Measurements from ENCODE around the gene AP2S1. TPM values are rescaled to one million over a fixed set of nuclear protein-coding genes. Genes with fewer than 3 reads are reported as not detected.

The AP2S1 gene
- total and polyA plus RNA-seq, 4 experiments from 2014 or later: 40.7 to 67.6 (median 52.3) TPM

- no peaks in the 10 kb centered on the region for H3K9me3 Mint-ChIP-seq
- H3K4me1 Mint-ChIP-seq: peaks cover 6 to 26% (median 19%) of the 10 kb centered on the region in 4 donors
- no peak overlapping the region for H3K4me3 Mint-ChIP-seq
- CTCF ChIA-PET (ENCODE audit: partially characterized antibody): interaction anchor here (1.4 to 3.1 kb wide), 3 partner anchors 126 to 152 kb away, joined by 3 to 15 read pairs (median 11); no protein-coding TSS in a partner anchor
- H3K4me3 ChIP-seq (ENCODE audit: low read length in 2 of 2): peak overlapping the region; percentile 68 to 71
- H3K27me3 Mint-ChIP-seq: no peaks in the 10 kb centered on the region
- peaks cover 5% of the 10 kb centered on the region in 2 donors for H3K36me3 Mint-ChIP-seq
- H3K36me3 ChIP-seq (ENCODE audit: insufficient read depth, low read length): no peaks in the 10 kb centered on the region
- H3K27ac ChIP-seq (ENCODE audit: low read depth, low read length): peak overlapping the region; percentile 49
- no peaks in the 10 kb centered on the region for H3K27me3 ChIP-seq (ENCODE audit: insufficient read depth, low read length)
- DNase-seq: peak in 1 of 5 donors; percentile 10
- POLR2A ChIA-PET (ENCODE audit: partially characterized antibody): interaction anchor here (0.6 to 4.0 kb wide), 15 partner anchors 10 to 164 kb away, joined by 3 to 36 read pairs (median 4); partner anchors contain the start of gene AP2S1
- no peak overlapping the region for H3K27ac Mint-ChIP-seq
- no peaks in the 10 kb centered on the region for H3K9me3 ChIP-seq (ENCODE audit: control insufficient read depth in 1 of 2, low read length in 2 of 2)
- intact Hi-C loops (cut with micrococcal nuclease): loop anchor here (5.0 kb wide), 2 partner anchors 75 to 380 kb away; no protein-coding TSS in a partner anchor
- H3K4me1 ChIP-seq (ENCODE audit: insufficient read depth, low read length): peaks cover 65% of the 10 kb centered on the region
These were observed 11.3 kb upstream of the AP2S1 start for GRCh38 chr19:46861691-46862502.

GRCh38 chr19:46860846-46861690, 10.4 kb upstream of the AP2S1 start, which contains the start of gene ARHGAP35:
Gene ARHGAP35 (plus strand): TSS chr19:46860997. CDS start chr19:46918676, 57,679 bp downstream.
- CTCF ChIA-PET (ENCODE audit: partially characterized antibody): interaction anchor here (1.4 to 3.1 kb wide), 3 partner anchors 127 to 153 kb away, joined by 3 to 15 read pairs (median 11); no protein-coding TSS in a partner anchor

GRCh38 chr19:46860125-46860845, 9.6 kb upstream of the AP2S1 start:
- peak overlapping the region; percentile 79 for H3K27ac ChIP-seq (ENCODE audit: low read depth, low read length)
- H3K27me3 ChIP-seq (ENCODE audit: insufficient read depth, low read length): no peaks in the 10 kb centered on the region
- no peaks in the 10 kb centered on the region for H3K36me3 ChIP-seq (ENCODE audit: insufficient read depth, low read length)
- Mint-ChIP-seq H3K36me3 (peaks cover 3 to 5% of the 10 kb centered on the region in 2 donors), H3K4me3 (peak overlapping the region; percentile 91 to 98 (median 95)), H3K27me3 (no peaks in the 10 kb centered on the region), H3K9me3 (no peaks in the 10 kb centered on the region), H3K27ac (peak overlapping the region; percentile 94 to 99 (median 97)), H3K4me1 (peaks cover 19 to 22% (median 19%) of the 10 kb centered on the region in 4 donors)
- no peaks in the 10 kb centered on the region for H3K9me3 ChIP-seq (ENCODE audit: control insufficient read depth in 1 of 2, low read length in 2 of 2)
- CTCF ChIA-PET (ENCODE audit: partially characterized antibody): interaction anchor here (1.9 to 3.1 kb wide), 2 partner anchors 131 to 153 kb away, joined by 11 to 15 read pairs; no protein-coding TSS in a partner anchor
- POLR2A ChIA-PET (ENCODE audit: partially characterized antibody): interaction anchor here (0.5 to 4.0 kb wide), 16 partner anchors 64 to 259 kb away, joined by 3 to 36 read pairs (median 4); partner anchors contain the start of gene ZC3H4
- H3K4me3 ChIP-seq (ENCODE audit: low read length in 2 of 2): peak overlapping the region; percentile 42 to 78
- peaks cover 62% of the 10 kb centered on the region for H3K4me1 ChIP-seq (ENCODE audit: insufficient read depth, low read length)
- intact Hi-C loops (cut with micrococcal nuclease): loop anchor here (1.0 to 5.0 kb wide), 6 partner anchors 9 to 382 kb away; partner anchors contain the start of gene ZC3H4
- DNase-seq: peak; percentile 93 to 96 (median 94)

More at GRCh38 chr19:46860846-46861690, 10.4 kb upstream of the AP2S1 start, which contains the start of gene ARHGAP35:
- Mint-ChIP-seq H3K9me3 (no peaks in the 10 kb centered on the region), H3K27me3 (no peaks in the 10 kb centered on the region), H3K4me1 (peaks cover 14 to 23% (median 21%) of the 10 kb centered on the region in 4 donors), H3K4me3 (peak within 1 kb of the TSS; percentile 91 to 98 (median 95)), H3K36me3 (peaks cover 5% of the 10 kb centered on the region in 2 donors), H3K27ac (peak within 1 kb of the TSS; percentile 94 to 99 (median 97))
- H3K36me3 ChIP-seq (ENCODE audit: insufficient read depth, low read length): no peaks in the 10 kb centered on the region
- no peaks in the 10 kb centered on the region for H3K27me3 ChIP-seq (ENCODE audit: insufficient read depth, low read length)
- H3K27ac ChIP-seq (ENCODE audit: low read depth, low read length): peak within 1 kb of the TSS; percentile 79
- POLR2A ChIA-PET (ENCODE audit: partially characterized antibody): interaction anchor here (0.5 to 4.0 kb wide), 21 partner anchors 11 to 259 kb away, joined by 3 to 36 read pairs (median 4); partner anchors contain the start of genes AP2S1 and ZC3H4
- peak in 1 of 5 donors; percentile 12 for DNase-seq
- H3K4me1 ChIP-seq (ENCODE audit: insufficient read depth, low read length): peaks cover 64% of the 10 kb centered on the region
- intact Hi-C loops (cut with micrococcal nuclease): loop anchor here (1.0 to 5.0 kb wide), 6 partner anchors 10 to 381 kb away; partner anchors contain the start of gene ZC3H4
- H3K4me3 ChIP-seq (ENCODE audit: low read length in 2 of 2): peak within 1 kb of the TSS; percentile 71 to 78
- H3K9me3 ChIP-seq (ENCODE audit: control insufficient read depth in 1 of 2, low read length in 2 of 2): no peaks in the 10 kb centered on the region

DNA sequence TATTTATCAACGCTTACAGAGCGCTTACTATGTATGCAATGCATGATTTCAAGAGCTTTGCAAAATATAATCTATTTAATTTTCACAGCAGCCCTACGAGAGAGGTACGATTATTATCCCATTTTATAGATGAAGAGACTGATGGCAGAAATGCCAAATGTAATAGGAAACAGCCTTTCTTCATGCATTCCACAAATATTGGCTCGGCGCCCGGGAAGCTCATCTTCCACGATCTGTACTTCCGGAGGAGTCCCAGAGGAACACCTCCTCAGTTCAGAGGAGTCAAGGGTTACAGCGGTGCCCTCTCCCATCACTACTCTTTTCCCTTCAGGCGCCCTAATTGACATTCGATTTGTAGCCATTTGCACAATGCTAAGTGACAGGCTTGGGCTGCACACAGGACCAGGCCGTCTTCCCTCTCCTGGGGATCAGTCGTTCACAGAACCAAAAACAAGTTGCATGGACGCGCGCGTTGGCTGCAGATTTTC, 9.0 kb upstream of the AP2S1 start:
- peaks cover 12 to 22% (median 17%) of the 10 kb centered on the region in 4 donors for H3K4me1 Mint-ChIP-seq
- Histone ChIP-seq H3K36me3 (ENCODE audit: insufficient read depth, low read length) (no peaks in the 10 kb centered on the region), H3K9me3 (ENCODE audit: control insufficient read depth in 1 of 2, low read length in 2 of 2) (no peaks in the 10 kb centered on the region), H3K4me3 (ENCODE audit: low read length in 2 of 2) (peak overlapping the region in 1 of 2 donors; percentile 78), H3K4me1 (ENCODE audit: insufficient read depth, low read length) (peaks cover 56% of the 10 kb centered on the region), H3K27ac (ENCODE audit: low read depth, low read length) (peak overlapping the region; percentile 79), H3K27me3 (ENCODE audit: insufficient read depth, low read length) (no peaks in the 10 kb centered on the region)
- H3K9me3 Mint-ChIP-seq: no peaks in the 10 kb centered on the region
- ChIA-PET POLR2A (ENCODE audit: partially characterized antibody) (interaction anchor here (0.5 to 4.0 kb wide), 14 partner anchors 65 to 258 kb away, joined by 3 to 36 read pairs (median 4); partner anchors contain the start of gene ZC3H4), CTCF (ENCODE audit: partially characterized antibody) (interaction anchor here (0.6 to 6.7 kb wide), 3 partner anchors 131 to 185 kb away, joined by 3 to 123 read pairs (median 3); no protein-coding TSS in a partner anchor)
- peak overlapping the region; percentile 91 to 98 (median 95) for H3K4me3 Mint-ChIP-seq
- DNase-seq: no peak
- peak overlapping the region; percentile 94 to 99 (median 97) for H3K27ac Mint-ChIP-seq
- no peaks in the 10 kb centered on the region for H3K27me3 Mint-ChIP-seq
- intact Hi-C loops (cut with micrococcal nuclease): loop anchor here (1.0 to 10.0 kb wide), 8 partner anchors 8 to 1505 kb away; partner anchors contain the start of genes SYNGR4, TMEM143 and ZC3H4
- peaks cover 0 to 5% of the 10 kb centered on the region in 2 donors for H3K36me3 Mint-ChIP-seq

DNA sequence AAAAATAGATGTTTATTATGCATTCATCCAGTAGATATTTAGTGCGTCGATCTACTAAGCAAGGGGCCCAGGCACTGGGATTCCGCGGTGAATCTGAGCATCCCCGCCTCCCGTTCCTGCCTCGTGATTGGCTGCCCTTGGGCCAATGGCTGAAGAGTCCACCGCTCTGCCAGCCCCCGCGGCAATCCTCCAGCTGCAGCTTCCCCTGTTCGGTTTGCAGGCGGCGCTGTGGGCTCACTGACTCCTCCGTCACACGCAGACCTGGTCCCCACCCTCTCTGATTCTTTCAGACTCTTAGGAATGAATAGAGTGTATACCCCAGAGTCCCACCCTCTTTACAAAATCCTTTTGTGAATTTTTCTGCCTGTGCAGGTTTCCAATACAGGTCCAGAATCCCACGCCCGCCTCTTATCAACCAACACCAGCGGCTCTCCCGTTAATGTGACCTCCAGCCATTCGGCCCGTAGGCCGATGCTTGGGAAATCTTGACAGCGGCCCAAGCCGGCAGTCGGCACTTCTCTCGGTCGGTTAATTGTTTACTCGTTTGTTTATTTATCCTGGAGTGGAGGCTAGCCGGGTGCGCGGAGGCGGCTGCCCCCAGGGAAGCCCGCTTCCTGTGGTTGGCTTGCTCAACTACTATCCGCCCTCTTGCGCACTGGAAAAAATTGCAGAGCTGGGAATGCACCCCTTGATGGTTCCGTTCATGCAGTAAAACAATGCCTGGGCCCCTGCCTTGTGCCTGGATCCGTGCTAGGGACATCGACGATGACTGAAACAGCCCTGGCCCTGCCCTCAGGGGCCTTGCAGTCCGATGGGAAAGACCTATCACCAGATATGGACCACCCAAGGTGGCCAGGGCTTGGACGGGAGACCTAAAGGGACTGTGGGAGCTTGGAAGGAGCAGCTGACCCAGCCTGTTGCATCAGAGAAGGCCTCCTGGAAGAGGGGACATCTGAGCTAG, 5.7 kb upstream of the AP2S1 start:
- Histone ChIP-seq H3K27ac (ENCODE audit: low read depth, low read length) (peak overlapping the region; percentile 3), H3K4me1 (ENCODE audit: insufficient read depth, low read length) (peaks cover 24% of the 10 kb centered on the region), H3K27me3 (ENCODE audit: insufficient read depth, low read length) (no peaks in the 10 kb centered on the region), H3K36me3 (ENCODE audit: insufficient read depth, low read length) (no peaks in the 10 kb centered on the region), H3K9me3 (ENCODE audit: control insufficient read depth in 1 of 2, low read length in 2 of 2) (no peaks in the 10 kb centered on the region), H3K4me3 (ENCODE audit: low read length in 2 of 2) (peak overlapping the region in 1 of 2 donors; percentile 53)
- ChIA-PET POLR2A (ENCODE audit: partially characterized antibody) (interaction anchor here (0.7 to 4.0 kb wide), 12 partner anchors 68 to 269 kb away, joined by 3 to 28 read pairs (median 3); partner anchors contain the start of genes SLC1A5 and ZC3H4), CTCF (ENCODE audit: partially characterized antibody) (interaction anchor here (0.8 to 6.7 kb wide), 18 partner anchors 12 to 180 kb away, joined by 3 to 123 read pairs (median 4); no protein-coding TSS in a partner anchor)
- Mint-ChIP-seq H3K4me1 (peaks cover 10 to 22% (median 16%) of the 10 kb centered on the region in 4 donors), H3K9me3 (no peaks in the 10 kb centered on the region), H3K27ac (peak overlapping the region; percentile 69 to 91 (median 89)), H3K4me3 (peak overlapping the region; percentile 73 to 84 (median 80)), H3K36me3 (peaks cover 0 to 5% of the 10 kb centered on the region in 2 donors), H3K27me3 (no peaks in the 10 kb centered on the region)
- peak; percentile 86 to 93 (median 90) for DNase-seq
- intact Hi-C loops (cut with micrococcal nuclease): loop anchor here (1.0 to 10.0 kb wide), 5 partner anchors 99 to 1508 kb away; partner anchors contain the start of genes SYNGR4 and TMEM143
